GM21447 (cell line): ENCODE results near the gene THBS3.
"Not testable (repeated sequence)": the region's sequence is repeated elsewhere in the genome, so short reads cannot be mapped to it uniquely, and the experiment has no call there.

Experiments used
- ATAC-seq: cut with Tn5 transposase; IDR thresholded peaks from one replicate; pipeline ENCODE4 v1.9.1; 2021; ENCODE audit not compliant: unreplicated experiment

THBS3 gene

DNA sequence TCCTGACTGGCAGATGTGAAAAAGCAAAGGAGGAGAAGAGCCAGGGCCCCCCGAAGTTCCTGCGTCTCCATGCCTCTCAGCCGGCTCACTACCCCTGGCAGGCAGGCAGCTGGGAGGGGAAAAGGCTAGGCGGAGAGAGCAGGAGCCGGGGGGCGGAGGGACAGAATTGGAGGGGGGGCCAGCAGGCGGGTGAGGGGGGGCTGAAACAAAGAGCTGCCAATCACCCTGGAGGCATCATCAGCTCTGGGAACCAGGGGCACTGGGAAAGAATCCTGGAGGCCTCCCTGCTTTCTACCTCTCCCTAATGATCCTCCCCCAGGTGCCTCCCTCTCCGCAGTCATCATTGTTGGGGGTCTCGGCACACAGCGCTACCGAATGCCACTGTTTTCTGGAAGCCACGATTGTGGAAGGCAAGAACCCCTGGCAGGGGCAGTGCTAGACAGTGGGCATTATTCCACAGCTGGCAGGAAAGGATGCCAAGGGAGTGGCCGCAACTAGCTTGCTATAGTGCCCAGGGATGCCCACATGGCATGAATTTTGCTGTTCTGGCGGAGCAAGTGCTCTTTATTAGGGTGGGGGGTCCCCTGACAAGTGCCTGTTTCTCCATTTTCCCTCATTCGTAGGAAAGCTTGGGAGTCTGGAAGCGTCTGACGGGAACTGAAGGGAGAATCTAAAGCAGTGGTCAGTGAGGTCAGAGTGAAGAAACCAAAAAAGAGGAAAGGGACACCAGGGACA is at the start of gene THBS3:
Gene THBS3, minus strand, starts transcription at position 92 of the 735 bp plus-strand sequence. Its CDS starts 21 bp downstream, at position 71.
- ATAC-seq, result no peak

DNA sequence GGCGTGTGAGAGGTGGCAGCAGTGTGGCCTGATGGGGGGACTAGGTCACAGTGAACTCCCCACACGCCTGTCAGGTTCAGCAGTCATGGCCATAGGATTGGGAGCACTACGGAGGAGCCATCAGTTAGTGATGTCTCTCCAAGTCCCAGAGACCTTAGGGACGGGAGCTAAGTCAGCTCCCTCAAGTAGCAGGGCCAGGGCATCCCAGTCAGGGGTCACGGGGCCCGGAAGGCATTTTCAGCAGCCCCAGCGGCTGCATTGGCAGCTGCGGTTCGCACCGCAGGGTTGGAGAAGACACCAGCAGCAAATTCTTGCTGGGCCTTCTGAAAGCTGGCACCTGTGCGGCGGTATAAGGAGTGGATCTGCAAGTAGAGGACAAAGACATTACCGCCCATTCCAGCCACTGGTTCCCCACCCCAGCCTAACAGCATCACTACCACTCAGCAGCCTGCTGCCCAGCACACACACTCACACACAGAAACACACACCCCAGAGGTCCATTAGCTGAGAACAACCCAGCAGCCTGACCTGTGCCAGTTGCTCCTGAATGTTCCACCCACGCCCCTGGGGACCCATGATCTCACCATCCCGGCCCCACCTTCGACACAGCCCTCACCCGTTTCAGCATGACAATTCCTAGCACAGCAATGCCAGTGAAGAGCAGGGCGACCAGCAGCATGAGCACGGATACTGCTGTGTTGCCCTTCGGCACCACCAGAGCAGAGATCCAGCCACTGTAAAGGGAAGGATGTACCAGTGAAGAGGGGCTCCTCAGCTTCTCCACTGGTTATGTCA is 48.6 kb upstream of the THBS3 start:
- no peak for ATAC-seq

DNA sequence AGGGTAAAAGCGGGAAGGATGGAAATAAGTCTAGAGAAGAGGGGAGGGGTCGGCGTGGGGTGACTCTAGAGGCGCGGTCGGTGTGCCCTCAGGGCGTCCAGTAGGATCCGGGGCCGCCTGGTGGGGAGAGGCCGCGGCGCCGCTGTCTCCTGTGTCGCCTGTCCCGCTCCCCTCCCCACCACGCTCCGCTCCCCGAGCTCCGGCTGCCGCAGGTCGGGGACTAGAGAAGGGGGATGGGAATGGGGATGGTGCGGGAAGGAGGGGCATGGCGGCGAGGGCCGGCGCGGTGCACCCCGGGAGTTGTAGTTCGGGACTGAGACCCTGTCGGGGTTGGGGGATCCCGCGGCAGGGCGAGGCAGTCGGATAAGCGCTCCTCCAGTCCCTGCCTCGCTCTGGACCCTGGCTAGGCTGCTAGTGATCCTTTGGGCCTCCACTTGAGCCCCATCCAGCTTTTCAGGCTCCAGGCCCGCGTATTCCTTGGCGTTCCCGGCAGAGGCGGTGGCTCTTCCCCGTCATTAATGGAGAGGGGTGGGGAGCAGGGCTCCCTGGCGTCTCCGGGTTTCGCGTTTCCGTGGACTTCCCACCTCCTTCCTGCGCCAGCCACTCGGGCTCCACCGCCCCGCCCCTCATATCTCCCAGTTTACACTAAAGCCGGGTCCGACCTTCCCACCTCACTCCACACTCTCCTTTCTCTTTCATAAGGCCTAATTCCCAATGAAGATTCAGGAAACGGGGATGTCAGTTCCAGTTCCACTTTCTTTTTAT is 47.7 kb upstream of the THBS3 start, which contains the start of gene ENTREP3:
Gene ENTREP3, minus strand, starts transcription at position 241 of the 765 bp plus-strand sequence. CDS start 606 bp downstream, outside the sequence.
- peak; percentile 59 for ATAC-seq

DNA sequence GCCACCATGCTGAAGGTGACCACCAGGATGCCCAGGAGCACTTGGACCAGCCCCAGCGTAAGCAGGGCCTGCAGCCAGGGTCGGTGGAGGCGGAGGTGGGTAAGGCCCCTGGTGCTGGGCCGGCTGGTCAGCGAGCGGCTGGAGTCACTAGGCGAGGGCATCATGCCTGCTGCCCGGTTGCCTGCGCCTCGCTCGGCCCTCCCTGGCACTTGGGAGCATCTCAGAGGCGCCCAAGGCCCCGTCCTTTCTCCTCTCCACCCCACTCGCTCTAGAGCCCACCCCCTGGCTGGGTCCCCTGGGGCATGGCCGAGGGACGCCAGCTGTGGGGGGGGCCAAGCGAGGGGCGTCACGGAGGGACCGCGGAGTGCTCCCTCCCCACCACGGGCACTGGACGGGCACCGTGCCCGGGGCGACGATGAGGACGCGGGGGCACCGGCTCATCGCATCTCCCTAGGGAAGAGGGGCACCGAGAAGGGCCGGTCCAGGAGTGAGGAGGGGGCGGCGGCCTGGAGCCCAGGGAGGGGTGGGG is 47.1 kb upstream of the THBS3 start:
- ATAC-seq, result no peak

DNA sequence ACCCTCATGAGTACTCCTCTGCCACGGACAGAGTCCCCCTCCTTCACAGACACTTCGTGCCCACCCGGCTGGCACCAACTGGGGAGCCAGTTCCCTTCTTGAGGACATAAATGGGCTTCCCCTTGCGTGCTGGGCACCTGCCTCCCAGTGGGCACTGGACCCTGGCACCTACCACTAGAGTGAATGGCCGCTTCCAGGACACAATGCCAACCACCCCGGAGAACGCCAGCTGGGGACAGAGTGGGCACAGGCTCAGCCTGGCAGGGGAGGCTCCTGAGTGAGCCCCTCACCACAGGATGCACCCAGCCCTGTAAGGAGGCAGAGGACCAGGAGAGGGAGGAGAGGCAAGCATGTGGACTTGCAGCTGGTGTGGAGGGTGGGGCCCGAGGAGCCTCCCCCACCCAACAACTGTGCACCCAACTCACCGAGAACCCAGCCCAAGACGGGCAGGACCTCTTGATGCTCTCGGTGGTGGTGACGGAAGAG is 46.6 kb upstream of the THBS3 start:
- no peak for ATAC-seq

DNA sequence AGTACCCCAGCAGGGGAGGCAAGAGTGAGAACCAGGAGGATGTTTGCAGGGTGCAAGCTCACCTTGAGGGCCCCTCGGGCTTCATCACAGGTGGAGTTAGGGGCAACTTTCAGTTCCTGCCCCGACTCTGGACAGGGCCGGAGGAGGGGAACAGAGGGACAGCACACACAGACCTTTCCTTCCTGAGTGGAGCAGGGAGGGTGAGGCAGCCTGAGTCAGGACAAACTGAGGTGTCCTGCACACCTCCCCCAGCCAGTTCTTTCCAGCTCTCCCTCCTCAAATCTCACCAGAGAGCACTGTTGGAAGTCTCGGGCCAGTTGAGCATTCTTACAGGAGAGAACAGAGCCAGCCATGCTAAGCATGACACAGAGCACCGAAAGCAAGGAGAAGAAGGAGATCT is 46.1 kb upstream of the THBS3 start:
- no peak for ATAC-seq

DNA sequence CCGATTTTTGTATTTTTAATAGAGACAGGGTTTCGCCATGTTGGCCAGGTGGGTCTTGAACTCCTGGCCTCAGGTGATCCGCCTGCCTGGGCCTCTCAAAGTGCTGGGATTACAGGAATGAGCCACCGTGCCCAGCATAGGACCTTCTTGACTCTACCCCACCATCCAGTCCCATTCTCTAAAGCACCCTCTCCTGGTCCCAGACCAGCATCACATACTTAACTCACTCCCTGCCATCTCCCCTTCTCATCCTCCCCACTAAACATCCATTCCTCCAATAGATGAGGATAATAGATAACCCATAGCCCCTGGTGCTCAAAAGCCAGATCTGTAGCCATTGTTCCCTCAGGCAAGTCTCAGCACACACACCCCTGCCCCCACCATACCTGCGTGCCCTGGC is 45.5 kb upstream of the THBS3 start:
- no peak for ATAC-seq

DNA sequence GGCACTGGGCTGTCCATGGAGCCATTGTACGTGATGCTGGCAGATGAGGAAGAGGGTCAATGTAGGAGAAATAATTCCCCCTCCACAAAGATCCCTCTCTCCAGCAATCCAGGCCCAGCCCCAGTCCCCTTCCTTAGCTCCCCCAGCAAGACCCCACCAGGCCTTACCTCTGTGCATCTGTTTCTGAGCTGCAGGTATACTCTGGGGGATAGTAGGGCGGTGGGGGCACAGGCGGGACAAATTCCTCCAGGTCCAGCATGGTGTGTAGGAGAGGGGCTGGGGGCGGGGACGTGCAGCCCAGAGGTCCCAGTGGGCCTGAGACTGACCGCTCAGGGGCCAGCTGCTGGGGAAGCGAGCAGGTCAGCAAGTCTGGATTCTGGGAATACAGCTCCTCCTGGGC is 43.9 kb upstream of the THBS3 start:
- no peak for ATAC-seq

DNA sequence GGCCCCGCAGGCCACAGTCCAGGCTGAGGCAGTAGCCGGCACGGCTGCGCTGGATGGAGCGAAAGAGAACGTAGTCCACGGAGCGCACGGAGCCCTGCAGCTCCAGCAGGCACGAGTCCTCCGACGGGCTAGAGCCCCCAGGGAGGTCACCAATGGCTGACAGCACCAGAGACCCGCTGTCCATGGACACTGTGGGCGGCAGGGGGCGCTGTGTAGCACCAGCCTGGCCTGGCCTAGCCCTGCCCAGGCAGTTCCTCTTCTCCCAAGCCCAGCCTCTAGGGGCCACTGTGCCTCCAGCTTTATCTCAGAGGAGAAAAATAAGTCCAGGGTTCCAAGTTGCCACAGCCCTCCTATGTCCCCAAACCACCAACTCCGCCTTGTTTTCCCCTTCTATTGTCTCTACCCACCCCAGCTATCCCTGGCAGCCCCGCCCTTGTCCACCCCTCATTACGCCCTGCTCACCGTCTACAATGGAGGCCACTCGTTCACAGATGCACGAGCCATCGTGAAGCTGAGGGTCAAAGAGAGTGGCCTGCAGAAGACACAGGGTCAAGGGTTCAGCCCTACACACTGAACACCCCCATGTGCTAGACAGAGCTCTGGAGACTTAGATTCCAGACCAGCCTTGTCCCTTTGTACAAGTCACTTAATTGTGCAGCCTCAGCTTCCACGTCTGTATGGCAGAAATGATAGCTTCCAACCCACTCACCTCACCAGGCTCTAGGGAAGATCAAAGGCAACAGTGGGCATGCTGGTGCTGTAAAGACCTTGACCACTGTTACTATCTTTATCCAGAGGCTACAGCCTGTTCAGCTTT is 43.1 kb upstream of the THBS3 start:
- ATAC-seq, result peak; percentile 79

DNA sequence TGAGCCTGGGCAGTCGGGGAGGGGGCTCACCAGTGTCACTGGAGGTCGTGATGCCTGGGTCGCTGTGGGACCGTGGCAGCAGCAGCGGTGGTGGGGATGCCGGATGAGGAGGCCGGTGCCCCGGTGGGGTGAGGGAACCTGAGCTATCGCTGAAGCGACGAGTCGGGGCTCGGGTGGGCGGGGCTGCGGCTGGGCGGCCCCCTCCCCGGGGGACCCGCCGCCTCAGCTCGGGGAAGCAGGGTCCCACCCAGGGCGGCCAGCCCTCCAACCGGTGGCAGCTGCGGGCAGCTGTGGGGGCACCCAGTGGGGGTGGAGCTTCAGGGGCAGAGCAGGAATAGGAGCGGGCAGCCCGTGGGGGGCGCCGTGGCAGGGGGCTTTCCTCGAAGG is 42.5 kb upstream of the THBS3 start:
- ATAC-seq, result peak; percentile 2

DNA sequence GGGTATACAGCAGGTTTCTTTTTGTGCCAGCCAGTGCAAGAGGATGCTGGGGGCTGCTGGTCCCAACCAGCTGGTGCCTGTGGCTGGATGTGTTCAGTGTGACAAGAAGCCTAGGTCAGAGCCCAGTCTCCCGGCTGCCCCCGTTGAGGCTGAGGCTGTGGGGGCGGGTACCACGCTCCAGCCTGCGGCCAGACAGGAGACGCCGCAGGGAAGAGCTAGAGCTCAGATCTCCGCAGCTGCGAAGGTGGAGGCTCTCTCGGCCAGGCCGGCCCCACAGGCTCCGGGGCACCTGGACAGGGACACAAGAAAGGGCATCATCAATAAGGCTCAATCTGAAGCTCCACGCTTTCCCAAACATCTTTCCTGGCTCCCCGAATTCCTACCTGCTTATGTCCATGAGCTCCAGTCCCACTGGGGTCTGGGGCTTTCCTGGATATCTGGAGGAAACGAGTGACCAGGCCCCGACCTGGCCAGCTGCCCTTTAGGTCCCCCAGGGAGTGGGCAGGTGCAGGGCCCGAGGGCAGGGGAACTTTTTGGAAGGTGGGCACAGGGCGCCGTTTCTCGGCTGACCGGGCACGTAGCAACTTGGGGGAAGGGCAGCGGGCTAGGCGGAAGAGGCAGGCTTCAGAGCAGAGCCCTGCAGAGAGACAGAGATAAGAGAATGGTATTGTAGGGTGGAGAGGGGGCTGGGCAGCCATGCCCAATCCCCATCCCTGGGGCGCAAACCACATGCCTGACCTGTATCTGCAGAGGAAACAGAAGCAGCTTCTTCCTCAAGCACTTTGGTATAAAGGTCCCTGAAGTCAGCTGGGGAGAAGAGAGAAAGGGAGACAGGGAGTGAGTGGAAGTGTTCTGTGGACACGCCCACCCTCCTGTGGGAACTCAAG is 40.2 kb upstream of the THBS3 start:
- ATAC-seq, result no peak

DNA sequence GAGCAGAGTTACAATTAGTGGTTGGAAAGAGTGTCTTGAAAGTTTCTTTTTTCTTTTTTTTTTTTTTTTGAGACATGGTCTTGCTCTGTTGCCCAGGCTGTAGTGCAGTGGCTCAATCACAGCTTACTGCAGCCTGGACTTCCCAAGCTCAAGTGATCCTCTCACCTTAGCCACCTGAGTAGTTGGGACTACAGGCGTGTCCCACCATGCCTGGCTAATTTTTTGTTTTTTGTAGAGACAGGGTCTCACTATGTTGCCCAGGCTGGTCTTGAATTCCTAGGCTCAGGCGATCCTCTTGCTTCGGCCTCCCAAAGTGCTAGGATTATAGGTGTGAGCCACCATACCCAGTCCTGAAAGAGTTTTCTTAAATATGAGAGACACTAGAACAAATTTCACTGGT is 39.1 kb upstream of the THBS3 start:
- not testable (repeated sequence) for ATAC-seq

DNA sequence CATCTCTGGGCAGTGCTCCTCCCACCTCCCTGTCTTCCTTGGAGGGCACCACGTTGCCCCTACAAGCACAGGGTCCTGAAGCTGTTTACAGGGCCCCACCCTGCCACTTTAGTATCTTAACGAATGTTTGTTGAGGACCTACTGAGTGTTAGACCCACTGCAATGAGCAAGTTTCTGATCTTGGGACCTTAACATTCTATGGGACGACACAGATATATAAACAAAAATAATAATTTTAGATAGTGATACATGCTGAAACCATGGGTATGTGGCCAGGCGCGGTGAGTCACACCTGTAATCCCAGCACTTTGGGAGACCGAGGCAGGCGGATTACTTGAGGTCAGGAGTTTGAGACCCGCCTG is 37.4 kb upstream of the THBS3 start:
- ATAC-seq, result no peak

DNA sequence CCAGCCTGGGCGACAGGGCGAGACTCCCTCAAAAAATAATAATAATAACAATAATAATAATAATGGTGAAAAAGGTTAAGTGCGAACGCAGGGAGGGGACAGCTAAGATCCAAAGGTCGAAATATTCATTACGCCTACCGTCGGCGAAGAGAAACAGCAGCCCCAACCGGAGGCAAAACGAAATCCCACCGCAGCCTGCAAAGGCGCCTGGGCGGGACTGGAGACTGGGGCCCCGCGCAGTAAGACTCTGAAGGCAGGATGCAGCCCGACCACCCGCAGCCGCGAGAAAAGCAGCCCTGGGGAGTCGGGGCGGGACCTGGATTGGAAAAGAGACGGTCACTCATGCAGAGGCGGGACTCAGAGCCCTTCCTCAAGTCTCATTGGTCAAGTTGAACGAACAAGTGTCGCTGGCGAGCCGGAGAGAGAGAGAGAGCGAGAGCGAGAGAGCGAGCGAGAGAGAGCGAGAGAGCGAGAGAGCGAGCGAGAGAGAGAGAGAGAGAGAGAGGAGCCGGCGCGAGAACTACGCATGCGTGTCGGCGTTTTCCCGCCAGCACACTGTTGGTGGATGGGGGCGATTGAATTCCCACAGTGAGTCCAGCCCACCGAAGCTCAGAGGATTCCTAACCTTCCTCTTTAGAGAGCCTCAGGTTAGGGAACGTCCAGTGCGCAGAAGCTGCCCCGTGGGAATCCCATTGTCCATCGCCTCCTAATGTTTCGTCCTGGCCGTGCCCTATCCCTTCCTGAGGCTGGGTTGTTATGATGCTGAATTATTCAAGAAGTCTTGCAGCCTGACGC is 36.9 kb upstream of the THBS3 start:
- ATAC-seq, result peak; percentile 81

DNA sequence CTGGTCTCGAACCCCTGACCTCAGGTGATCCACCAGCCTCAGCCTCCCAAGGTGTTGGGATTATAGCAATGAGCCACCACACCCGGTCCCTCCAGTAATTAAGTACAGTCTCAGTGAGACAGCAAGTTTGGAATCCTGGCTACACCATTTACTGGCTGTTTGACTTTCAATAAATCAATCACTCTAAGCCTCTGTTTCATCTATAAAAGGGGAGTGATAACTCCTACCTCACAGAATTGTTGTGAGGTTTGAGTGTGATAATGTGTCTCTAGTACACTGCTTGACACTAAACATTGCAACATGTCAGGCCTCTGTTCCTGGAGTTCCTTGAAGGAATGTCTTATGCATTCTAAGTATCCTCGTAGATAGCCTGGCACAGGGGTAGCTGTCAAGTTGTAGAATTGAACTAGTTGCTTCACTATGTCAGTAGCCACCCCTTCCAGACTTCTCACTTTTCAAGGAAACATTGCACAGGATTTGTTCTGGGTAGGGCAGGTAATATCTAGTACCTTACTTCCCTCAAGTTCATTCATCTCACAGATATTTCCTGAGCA is 35.2 kb upstream of the THBS3 start:
- no peak for ATAC-seq

DNA sequence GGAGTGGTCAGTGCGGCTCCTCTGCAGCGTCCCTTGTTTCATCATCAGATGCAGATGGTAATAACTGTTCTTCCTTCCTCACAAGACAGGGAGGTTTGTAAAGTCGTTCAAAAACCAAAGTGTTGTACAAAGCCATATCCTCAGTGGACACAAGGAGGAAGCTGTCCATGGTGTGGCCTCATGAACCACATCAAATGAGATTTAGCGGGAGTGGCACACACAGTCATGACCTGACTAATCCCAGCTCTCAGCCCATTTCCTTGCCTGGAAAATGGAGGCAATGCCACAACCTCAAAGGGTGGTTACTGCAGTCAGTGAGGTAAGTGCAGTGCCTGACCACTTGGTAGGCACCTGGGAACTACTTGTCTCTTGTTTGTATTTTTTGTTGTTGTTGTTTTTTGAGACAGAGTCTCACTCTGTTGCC is 34.2 kb upstream of the THBS3 start:
- ATAC-seq, result no peak

DNA sequence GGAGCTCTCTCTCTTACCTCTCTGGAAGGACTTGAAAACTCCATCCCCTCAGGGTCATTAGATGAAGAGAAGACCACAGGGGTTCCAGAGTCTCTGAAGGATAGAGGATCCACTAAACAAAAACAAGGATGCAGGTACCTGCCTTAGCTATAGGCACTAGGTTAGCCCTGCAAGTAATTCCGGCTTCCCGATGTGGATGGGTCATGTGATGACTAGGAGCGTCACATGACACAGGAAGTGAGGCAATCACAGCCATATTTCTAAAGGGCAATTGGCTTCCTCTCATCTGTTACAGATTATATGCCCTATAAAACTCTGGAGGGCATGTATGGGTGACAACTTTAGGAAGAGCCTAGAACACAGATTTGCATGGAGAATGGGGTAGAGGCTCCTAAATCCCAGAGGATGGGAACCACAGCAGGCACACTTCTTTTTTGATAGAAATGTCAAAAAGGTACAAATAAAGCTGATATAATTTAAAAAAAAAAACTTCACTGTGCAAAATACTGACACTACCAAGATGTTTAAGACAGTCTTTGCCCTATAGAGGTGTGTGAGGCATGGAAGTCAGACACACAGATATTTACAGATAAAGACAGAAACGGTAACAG is 33.5 kb upstream of the THBS3 start:
- no peak for ATAC-seq

DNA sequence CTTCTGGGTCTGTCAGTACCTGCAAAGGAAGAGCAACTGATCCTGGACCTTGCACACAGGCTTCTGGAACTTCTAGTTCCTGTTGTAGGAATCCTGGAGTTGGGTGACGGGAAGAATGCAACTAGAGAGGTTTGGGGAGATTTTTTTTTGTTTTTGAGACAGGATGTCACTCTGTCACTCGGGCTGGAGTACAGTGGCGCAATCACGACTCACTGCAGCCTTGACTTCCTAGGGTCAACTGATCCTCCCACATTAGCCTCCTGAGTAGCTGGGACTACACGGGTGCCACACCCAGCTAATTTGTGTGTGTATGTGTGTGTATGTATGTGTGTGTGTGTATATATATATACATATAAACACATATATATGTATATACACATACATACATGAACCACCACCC is 28.8 kb upstream of the THBS3 start:
- ATAC-seq, result no peak
